Measurements from ENCODE around the gene ALK.

ALK gene

DNA sequence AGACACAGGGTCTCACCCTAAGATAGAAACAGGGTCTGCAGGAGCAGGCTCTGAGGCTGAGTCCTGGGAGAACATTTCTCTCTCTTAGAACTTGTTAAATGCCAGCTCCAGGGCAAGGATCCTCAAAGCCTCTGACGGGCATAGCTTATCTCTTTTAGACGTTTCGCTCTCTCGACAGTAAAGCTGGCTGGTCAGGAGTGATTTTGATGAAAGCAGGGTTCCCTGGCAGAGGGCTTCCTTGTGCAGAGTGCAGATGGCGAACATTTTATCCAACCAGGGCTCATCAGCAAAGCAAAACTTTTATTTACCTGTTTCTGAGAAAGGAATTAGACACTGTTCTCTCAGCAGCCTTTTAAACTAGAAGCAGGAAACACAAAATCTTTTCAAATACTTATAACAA, 350.8 kb downstream of the ALK start:
- Histone ChIP-seq H3K9ac (ENCODE audit: low read length) (no peak overlapping the region), H3K4me2 (ENCODE audit: low read length) (no peak overlapping the region), H3K79me2 (ENCODE audit: insufficient read depth, low read length) (no peaks in the 10 kb centered on the region), H3K4me3 (ENCODE audit: low read depth, low read length, poor library complexity, severe bottlenecking) (no peak overlapping the region), H3K27ac (ENCODE audit: low read depth, low read length, poor library complexity, severe bottlenecking) (no peak overlapping the region), H4K20me1 (ENCODE audit: insufficient read depth, low read length) (no peaks in the 10 kb centered on the region), H3K4me1 (ENCODE audit: insufficient read depth, low read length, severe bottlenecking) (no peaks in the 10 kb centered on the region), H3K9me3 (ENCODE audit: low read length) (no peaks in the 10 kb centered on the region), H2AFZ (ENCODE audit: low read length) (no peak overlapping the region), H3K9me2 (ENCODE audit: low read depth, low read length) (no peaks in the 10 kb centered on the region), H3F3A (ENCODE audit: insufficient read depth, low read length) (no peaks in the 10 kb centered on the region), H3K27me3 (ENCODE audit: insufficient read depth, low read length) (no peaks in the 10 kb centered on the region), H3K36me3 (ENCODE audit: insufficient read depth, low read length) (no peaks in the 10 kb centered on the region)
- TF ChIP-seq EZH2 (IDR thresholded peaks at IDR 0.05; ENCODE audit: borderline replicate concordance, low read length): no peak
- TF ChIP-seq, protein P1, sequence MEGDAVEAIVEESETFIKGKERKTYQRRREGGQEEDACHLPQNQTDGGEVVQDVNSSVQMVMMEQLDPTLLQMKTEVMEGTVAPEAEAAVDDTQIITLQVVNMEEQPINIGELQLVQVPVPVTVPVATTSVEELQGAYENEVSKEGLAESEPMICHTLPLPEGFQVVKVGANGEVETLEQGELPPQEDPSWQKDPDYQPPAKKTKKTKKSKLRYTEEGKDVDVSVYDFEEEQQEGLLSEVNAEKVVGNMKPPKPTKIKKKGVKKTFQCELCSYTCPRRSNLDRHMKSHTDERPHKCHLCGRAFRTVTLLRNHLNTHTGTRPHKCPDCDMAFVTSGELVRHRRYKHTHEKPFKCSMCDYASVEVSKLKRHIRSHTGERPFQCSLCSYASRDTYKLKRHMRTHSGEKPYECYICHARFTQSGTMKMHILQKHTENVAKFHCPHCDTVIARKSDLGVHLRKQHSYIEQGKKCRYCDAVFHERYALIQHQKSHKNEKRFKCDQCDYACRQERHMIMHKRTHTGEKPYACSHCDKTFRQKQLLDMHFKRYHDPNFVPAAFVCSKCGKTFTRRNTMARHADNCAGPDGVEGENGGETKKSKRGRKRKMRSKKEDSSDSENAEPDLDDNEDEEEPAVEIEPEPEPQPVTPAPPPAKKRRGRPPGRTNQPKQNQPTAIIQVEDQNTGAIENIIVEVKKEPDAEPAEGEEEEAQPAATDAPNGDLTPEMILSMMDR (IDR thresholded peaks at IDR 0.05; ENCODE audit: low read length): no peak

DNA sequence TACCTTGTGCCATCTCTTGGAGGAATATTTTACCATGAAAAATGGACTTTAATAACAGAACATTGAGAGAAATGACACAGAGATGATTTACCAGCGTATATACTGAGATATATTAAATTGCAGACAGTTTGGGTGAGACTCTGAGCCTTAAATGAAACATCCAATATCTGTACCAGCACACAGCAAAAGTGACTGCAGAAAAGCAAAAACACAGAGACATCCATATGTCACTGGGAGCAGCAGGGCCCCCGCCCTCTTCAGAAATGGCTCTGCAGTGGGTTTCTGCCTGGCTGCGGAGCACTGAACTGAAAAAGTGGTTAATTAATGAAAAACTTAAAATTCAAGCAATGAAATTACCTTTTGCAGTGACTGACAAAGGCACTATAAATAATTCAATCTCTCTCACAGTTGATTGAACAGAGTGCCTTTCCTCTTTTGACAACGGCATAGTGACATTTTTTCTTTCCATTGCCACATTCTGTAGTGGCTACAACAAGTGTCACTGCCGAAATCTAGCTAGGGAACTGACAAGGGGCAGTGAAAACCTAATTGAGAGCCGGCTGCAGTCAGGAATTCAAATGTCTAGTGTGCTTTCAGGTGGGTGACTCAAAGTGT, 353.4 kb downstream of the ALK start:
- H3F3A ChIP-seq (ENCODE audit: insufficient read depth, low read length): no peaks in the 10 kb centered on the region
- H3K79me2 ChIP-seq (ENCODE audit: insufficient read depth, low read length): no peaks in the 10 kb centered on the region
- no peak overlapping the region for H3K9ac ChIP-seq (ENCODE audit: low read length)
- H3K9me3 ChIP-seq (ENCODE audit: low read length): no peaks in the 10 kb centered on the region
- H3K27me3 ChIP-seq (ENCODE audit: insufficient read depth, low read length): no peaks in the 10 kb centered on the region
- no peaks in the 10 kb centered on the region for H3K9me2 ChIP-seq (ENCODE audit: low read depth, low read length)
- H3K4me2 ChIP-seq (ENCODE audit: low read length): no peak overlapping the region
- H4K20me1 ChIP-seq (ENCODE audit: insufficient read depth, low read length): no peaks in the 10 kb centered on the region
- H2AFZ ChIP-seq (ENCODE audit: low read length): no peak overlapping the region
- TF ChIP-seq, protein P1 (IDR thresholded peaks at IDR 0.05; ENCODE audit: low read length): no peak
- no peak for TF ChIP-seq EZH2 (IDR thresholded peaks at IDR 0.05; ENCODE audit: borderline replicate concordance, low read length)
- H3K27ac ChIP-seq (ENCODE audit: low read depth, low read length, poor library complexity, severe bottlenecking): no peak overlapping the region
- no peaks in the 10 kb centered on the region for H3K36me3 ChIP-seq (ENCODE audit: insufficient read depth, low read length)
- H3K4me1 ChIP-seq (ENCODE audit: insufficient read depth, low read length, severe bottlenecking): no peaks in the 10 kb centered on the region
- no peak overlapping the region for H3K4me3 ChIP-seq (ENCODE audit: low read depth, low read length, poor library complexity, severe bottlenecking)

DNA sequence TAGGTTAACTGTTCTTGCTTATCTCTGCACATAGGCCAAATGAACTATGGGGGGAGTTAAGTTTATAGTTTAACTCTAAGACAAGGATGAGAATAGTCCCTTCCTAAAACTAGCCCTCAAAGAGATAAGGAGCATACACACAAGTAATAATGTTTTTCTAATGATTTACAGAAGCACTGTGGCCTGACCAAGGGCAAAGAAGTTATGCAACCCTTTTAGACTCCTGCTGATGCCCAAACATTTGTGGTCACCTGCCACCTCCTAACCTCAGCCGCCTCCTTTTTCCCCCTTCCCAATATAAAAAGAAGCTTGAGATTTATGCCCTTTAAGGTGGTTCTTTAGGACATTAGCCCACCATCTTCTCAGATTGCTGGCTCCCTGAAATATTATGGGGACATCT, 357.7 kb downstream of the ALK start:
- H3K4me3 ChIP-seq (ENCODE audit: low read depth, low read length, poor library complexity, severe bottlenecking): no peak overlapping the region
- H3K4me1 ChIP-seq (ENCODE audit: insufficient read depth, low read length, severe bottlenecking): no peaks in the 10 kb centered on the region
- H3K4me2 ChIP-seq (ENCODE audit: low read length): no peak overlapping the region
- H3K79me2 ChIP-seq (ENCODE audit: insufficient read depth, low read length): no peaks in the 10 kb centered on the region
- H3K36me3 ChIP-seq (ENCODE audit: insufficient read depth, low read length): no peaks in the 10 kb centered on the region
- H3K27me3 ChIP-seq (ENCODE audit: insufficient read depth, low read length): no peaks in the 10 kb centered on the region
- TF ChIP-seq, protein P1 (IDR thresholded peaks at IDR 0.05; ENCODE audit: low read length): no peak
- no peak for TF ChIP-seq EZH2 (IDR thresholded peaks at IDR 0.05; ENCODE audit: borderline replicate concordance, low read length)
- H4K20me1 ChIP-seq (ENCODE audit: insufficient read depth, low read length): no peaks in the 10 kb centered on the region
- H2AFZ ChIP-seq (ENCODE audit: low read length): no peak overlapping the region
- no peak overlapping the region for H3K9ac ChIP-seq (ENCODE audit: low read length)
- H3K9me3 ChIP-seq (ENCODE audit: low read length): no peaks in the 10 kb centered on the region
- H3K9me2 ChIP-seq (ENCODE audit: low read depth, low read length): no peaks in the 10 kb centered on the region
- no peaks in the 10 kb centered on the region for H3F3A ChIP-seq (ENCODE audit: insufficient read depth, low read length)
- no peak overlapping the region for H3K27ac ChIP-seq (ENCODE audit: low read depth, low read length, poor library complexity, severe bottlenecking)
